GM10847 (cell line): Measurements from ENCODE around the gene UQCC5.

Experiments
- POLR2A ChIP-seq: IDR thresholded peaks from 2 replicates; pipeline ENCODE4 v1.6.1; 2011; ENCODE audit not compliant: insufficient read length; ENCODE audit errors: extremely low read depth

UQCC5 gene

GRCh38 chr3:52524752-52525679 is 11.4 kb upstream of the UQCC5 start:
- no peak for TF ChIP-seq POLR2A

GRCh38 chr3:52525680-52526561 is 10.5 kb upstream of the UQCC5 start:
- TF ChIP-seq POLR2A = no peak

DNA sequence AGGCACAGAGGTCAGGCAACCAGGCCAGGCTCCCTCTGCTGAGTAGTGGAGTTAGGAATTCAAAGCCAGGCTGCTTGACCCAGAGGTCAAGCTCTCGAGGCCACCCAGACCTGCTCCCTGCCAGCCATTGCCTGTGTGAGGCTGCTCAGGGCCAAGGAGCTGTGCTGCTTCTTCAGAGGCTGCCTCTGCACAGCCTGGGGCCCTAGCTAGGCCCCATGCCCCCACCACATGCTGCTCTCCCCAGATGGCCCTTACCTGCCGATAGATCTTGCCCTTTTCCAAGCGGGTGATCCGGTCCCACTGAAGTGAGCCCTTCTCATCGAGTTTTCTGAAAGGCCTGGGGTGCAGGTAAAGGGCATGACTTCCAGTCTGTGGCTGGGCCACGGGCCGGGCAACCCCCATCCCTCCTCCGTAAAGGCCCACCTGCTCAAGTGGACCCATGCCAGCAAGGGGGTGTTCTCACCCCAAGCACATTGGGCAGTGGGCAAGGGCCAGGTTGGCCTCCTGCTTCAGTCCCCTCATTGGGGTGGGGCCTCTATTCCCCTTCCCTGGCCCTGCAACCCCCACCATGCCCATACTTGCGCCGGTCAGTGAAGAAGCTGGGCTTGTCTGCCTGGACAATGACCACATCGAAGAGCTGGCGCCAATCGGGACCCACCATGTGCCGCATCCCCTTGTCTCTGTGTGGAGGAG is 9.2 kb upstream of the UQCC5 start:
- TF ChIP-seq POLR2A = no peak

DNA sequence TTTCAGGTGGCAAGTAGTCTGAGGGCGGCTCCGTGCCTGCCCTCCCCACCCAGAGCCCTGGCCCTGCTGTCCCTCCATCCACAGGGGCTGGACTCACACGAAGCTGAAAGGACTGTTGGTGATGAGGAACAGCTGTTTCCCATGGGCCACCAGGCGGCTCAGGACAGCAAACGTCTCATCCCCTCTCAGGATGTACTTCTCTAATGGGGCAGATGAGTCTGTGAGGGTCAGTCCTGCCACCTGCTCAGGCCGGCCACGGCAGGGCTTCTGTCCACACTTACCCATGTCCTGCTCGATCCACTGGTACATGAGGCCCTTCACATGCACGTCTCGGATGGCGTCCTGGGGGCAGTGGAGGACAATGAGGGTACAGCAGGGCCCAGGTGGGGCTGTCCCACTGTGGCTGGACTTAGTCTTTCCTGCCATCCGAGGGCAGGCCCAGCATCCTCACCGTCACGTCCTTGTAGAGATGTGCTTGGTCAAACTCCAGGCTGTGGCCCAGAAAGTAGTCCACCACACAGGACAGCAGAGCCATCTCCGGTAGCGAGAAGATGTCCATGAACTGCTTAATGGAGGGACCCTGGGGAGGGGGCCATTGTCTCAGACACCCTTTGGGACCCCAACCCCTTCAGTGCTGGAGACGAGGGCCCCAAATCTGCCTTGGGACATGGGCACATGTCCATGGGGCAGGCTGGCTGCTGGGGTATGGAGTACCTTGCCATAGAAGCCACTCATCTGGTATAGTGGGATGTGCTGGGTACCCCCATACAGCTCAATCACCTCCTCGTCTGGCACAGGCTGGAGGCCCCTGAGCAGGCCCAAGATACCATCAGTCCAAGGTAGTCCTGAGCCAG is 8.4 kb upstream of the UQCC5 start:
- TF ChIP-seq POLR2A = no peak

DNA sequence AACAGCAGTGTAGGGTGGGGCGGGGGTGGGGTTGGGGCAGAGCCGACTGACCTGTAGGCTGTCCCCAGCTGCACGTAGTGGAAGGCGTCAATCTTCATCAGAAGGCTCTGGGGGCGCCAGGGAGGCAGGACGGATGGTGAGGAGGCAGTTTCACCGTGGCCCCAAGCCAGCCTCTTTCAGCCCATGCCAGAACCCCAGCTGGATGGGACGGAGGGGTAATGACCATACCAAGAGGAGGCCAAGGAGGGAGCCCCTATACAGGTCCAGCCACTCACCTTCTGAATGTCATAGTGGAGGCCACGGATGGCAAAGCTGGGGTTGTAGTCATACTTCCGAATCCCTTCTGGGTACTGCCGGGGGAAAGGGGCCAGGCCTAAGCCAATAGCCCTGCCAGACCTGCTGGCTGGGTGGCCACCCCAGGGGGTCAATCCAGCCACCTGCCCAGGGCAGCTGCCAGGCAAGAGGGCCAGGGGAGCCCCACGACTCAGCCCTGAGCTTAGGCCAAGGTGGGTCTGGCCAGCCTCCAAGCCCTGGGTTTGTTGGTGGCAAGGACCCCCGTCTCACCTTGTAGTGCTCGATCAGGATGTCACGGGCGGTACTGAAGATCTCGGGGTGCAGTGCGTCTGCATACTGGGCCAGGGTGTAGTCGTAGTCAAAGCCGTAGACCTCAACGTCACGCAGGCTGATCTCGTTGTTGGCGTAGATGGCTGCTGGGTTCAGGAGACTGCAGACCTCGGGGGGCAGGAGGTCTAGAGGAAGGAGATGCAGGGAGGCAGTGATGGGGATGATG is 7.6 kb upstream of the UQCC5 start:
- TF ChIP-seq POLR2A = no peak

DNA sequence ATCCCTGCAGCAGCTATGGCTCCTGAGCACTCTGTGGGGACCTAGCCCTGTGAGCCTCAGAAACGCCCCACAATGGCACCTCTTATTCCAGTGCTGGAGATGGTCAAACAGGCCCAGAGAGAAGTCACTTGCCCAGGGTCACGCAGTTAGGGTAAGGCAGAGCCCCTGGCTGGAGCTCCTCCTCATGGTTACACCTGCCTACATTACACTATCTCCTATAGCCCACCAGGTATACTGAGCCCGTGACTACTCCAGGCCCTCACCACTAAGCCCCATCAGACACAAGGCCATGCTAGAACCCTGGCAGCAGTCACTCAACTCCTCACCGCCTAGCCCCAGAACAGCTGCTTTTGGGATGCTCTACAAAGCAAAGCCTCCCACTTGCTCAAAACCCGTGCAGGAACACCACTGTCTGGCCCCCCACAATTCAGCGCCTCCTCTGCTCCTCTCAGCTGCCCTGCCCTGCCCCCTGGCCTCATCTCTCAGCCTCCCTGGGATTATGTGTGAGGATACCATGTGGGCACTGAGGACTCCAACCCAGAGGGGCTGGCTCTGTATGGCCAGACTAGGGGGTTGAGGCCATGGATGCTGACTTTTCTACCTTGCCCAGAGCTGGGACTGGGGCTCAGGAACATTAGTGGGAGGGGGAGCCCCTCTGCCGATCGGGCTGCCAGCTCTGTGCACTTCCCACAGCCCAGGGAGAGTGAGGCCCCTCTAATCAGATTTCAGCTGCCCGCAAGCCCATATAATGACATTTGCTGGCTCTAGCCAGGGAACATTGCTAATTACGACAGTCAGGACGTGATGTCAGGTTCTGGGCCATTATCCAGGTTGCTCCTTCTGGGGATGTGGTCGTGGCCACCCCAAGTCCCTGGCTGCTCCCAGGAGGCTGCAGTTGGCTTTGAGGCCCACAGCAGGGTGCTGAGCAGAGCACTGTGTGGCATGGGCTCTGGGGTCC is 6.8 kb upstream of the UQCC5 start:
- TF ChIP-seq POLR2A = no peak

GRCh38 chr3:52530918-52531826 is 5.2 kb upstream of the UQCC5 start:
- no peak for TF ChIP-seq POLR2A

- no peak for TF ChIP-seq POLR2A
These were observed 4.4 kb upstream of the UQCC5 start for GRCh38 chr3:52531860-52532516.

DNA sequence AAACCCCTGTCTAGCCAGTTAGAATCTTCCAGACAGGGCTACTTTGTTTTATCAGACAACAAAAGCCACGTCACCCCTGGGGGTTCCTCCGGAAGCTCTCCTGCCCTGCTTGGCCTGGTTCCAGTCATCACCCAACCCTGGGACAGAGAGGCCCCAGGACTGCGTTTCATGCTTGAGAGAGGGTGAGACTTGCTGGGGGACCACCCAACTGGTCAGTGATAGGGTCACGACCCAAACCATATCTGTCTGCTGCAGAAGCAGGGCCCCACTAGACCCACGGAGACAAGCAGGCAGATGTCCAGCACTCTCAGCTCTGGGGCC is 3.9 kb upstream of the UQCC5 start:
- no peak for TF ChIP-seq POLR2A

DNA sequence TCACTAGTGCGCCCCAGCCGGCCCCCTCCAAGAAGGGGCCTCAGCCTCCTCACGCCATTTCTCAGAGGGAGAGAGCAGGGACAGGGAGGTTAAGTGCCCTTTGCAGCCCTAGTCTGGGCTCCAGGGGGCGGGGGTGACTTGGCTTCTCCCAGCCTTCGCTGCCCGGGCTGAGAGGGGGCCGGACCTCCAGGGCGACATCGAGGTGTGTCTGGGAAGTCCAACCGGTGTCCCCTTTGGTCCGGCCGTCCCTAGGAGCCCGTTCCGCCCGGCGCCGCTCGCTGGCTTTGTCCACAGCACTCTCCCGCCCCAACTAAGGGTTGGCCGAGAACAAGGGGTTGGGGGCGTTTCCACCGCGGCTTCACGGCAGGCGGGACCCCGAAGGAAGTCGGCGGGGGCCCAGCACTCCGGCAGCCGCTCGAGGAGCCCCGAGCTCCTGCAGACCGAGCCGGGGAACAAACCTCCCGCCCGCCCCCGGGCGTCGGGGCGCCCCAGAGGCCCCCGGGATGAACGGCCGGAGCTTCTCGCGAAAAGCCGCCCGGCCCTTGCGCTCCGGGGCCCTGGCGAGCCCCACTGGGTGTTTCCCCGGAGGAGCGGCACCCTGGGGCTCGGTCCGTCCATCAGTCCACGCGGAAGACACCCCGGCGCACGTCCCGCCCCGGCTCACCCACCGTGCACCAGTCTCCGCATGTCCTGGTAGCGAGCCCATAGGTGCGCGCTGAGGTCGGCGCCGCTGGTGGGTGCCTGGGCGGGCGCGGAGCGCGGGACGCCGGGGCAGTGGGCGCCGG is 3.4 kb upstream of the UQCC5 start:
- no peak for TF ChIP-seq POLR2A
